GM12874 (cell line): ENCODE results near the gene FAM117B.

ENCODE experiments used
- TF ChIP-seq, protein P1 (sequence below): IDR thresholded peaks from 2 replicates; pipeline ENCODE4 v1.5.1; 2011; ENCODE audit warnings: low read depth, mild to moderate bottlenecking, control low read depth, low read length, moderate library complexity; ENCODE audit not compliant: insufficient read depth

FAM117B gene

DNA sequence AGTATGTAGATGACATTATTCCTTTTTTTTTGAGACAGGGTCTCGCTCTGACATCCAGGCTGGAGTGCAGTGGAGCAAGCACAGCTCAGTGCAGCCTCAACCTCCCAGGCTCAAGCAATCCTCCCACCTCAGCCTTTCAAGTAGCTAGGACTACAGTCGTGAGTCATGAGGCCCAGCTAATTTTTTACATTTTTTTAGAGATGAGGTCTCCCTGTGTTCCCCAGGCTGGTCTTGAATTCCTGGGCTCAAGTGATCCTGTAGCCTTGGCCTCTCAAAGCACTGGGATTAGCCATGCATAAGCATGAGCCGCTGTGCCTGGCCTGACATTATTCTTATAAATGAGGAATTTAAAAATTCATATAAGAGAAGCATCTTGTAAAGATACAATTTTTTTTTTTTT, 86.9 kb downstream of the FAM117B start:
- TF ChIP-seq, protein P1, sequence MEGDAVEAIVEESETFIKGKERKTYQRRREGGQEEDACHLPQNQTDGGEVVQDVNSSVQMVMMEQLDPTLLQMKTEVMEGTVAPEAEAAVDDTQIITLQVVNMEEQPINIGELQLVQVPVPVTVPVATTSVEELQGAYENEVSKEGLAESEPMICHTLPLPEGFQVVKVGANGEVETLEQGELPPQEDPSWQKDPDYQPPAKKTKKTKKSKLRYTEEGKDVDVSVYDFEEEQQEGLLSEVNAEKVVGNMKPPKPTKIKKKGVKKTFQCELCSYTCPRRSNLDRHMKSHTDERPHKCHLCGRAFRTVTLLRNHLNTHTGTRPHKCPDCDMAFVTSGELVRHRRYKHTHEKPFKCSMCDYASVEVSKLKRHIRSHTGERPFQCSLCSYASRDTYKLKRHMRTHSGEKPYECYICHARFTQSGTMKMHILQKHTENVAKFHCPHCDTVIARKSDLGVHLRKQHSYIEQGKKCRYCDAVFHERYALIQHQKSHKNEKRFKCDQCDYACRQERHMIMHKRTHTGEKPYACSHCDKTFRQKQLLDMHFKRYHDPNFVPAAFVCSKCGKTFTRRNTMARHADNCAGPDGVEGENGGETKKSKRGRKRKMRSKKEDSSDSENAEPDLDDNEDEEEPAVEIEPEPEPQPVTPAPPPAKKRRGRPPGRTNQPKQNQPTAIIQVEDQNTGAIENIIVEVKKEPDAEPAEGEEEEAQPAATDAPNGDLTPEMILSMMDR, result no peak

DNA sequence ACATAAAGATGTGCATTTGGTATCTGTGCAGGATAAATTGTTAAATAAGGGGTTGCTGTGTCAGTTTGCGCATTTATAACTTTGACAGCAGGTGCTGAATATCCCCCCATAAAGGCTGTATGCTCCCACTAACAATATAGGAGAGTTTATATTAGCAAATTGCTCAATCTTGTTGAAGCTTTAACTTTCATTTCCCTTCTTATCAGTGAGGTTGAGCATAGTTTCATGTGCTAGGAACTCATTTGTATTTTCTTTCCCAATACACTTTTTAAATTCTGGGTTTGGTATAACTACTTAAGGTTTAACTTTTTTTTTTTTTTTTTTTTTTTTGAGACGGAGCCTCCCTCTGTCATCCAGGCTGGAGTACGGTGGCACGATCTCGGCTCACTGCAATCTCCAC, 89.0 kb downstream of the FAM117B start:
- TF ChIP-seq, protein P1, result no peak

DNA sequence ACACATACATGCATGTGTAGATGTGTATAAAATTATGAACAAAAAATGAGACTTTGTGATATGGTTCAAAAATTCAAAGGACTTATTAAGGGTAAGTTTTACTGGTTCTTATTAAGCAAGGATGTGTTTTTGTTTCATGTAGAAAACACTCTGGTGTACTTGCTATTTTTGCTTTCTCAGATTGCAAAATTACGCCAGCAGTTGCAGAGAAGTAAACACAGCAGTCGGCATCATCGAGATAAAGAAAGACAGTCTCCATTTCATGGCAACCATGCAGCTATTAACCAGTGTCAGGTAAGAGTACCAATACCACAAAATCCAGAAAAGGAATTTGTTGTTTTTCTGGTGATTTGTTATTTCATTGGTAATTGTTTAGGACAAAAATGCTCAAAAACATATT, 91.3 kb downstream of the FAM117B start:
- TF ChIP-seq, protein P1, result no peak

DNA sequence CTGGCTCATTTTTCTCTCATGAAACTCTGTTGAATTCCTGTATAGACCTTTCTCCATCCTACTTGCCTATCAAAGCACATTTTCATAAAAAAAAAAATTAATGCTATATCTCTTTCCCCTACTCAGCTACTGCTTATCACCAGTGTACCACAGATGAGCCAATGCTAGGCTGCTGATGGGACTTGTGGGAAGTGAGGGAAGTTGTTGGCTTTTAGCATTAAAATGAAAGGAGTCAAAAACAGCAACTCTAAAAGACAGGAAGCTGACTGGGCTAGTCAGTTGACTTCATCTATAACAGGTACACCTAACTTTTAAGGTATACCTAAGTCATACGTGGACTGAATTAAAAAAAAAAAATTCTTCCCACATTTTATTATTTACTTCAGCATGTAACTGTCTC, 102.1 kb downstream of the FAM117B start:
- TF ChIP-seq, protein P1, result no peak

DNA sequence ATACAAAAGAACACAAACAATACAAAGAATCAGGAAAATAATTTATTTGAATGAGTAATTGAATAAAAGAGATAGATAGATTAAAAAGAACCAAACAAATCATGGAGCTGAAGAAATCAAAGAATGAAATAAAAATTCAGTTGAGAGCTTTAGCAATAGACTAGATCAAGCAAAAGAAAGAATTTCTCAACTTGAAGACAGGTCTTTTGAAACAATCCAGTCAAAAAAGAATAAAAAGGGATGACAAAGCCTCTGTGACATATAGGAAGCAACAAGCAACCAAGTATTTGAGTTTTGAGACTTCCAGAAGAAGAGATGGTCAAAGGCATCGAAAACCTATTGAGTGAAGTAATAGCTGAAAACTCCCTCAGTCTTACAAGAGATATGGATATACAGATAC, 108.8 kb downstream of the FAM117B start:
- TF ChIP-seq, protein P1, result no peak

DNA sequence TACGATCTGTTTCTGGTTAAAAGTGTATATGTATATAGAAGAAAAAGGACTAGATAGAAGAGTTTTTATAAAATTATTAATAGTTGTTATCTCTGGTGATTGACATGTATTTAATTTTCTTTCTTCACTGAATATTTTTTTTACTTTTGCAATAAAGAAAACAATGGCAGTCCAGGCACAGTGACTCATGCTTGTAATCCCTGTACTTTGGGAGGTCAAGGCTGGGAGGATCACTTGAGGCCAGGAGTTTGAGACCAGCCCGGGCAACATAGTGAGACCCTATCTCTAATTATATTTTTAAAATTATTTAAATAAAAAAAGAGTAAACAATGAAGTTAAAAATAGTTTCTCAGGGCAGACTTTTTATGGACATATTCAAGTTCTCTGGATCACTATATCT, 114.7 kb downstream of the FAM117B start:
- TF ChIP-seq, protein P1, result no peak

DNA sequence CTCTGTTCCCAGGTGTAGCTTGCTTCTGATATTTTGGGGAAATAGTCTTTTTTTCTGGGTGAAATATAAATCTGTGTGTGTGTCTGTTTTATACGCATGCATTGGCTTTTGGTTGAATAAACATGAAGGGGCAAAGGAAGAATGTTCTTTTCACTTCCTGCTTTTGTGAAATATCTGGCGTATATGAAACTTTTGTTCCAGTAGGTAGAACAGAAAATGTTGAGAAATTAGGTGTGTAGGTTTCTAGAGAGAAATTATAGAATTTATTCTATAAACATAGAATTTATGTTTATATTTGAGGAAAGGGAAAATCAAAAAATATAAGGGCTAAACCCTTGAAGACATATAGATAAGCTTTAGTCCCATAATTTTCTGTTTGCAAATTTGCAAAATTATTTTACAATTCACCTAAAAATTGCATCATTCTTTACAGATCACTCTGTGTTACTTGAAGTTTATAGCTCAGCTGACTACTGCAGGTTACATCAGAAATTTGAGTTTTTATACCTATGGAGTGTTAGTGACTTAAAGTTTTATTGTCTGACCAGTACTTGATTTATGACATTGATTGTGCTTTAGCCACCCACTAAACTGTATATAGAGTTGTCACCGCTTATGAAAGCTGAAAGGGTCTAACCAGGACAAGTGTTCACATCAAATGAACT, 116.1 kb downstream of the FAM117B start:
- TF ChIP-seq, protein P1, result no peak
